Mesenteric fat pad (tissue), 1 donor: Measurements from ENCODE around the gene FBLN1. TPM values are rescaled to one million over a fixed set of nuclear protein-coding genes. Genes with fewer than 3 reads are reported as not detected.
A peak's percentile ranks its signal among the peaks of the same experiment; 100 is the strongest.

ENCODE experiments used
- DNase-seq: peaks from one replicate; pipeline ENCODE4 v3.0.0-alpha.2; 2020; ENCODE audit warnings: low spot score
- total RNA-seq: library from RNA; stranded (reverse); fragmentation: NEBNext Ultra II Directional; extraction: Animal tissue kit (Norgen Biotek cat#: 25700); gene quantifications from one replicate; pipeline ENCODE4 v1.2.1, GENCODE V29; 2021
- donor health status: DM: yes; HTN: yes; CAD: no.

Gene FBLN1
- total RNA-seq, 1 donor from 2014 or later = 224 TPM

DNA sequence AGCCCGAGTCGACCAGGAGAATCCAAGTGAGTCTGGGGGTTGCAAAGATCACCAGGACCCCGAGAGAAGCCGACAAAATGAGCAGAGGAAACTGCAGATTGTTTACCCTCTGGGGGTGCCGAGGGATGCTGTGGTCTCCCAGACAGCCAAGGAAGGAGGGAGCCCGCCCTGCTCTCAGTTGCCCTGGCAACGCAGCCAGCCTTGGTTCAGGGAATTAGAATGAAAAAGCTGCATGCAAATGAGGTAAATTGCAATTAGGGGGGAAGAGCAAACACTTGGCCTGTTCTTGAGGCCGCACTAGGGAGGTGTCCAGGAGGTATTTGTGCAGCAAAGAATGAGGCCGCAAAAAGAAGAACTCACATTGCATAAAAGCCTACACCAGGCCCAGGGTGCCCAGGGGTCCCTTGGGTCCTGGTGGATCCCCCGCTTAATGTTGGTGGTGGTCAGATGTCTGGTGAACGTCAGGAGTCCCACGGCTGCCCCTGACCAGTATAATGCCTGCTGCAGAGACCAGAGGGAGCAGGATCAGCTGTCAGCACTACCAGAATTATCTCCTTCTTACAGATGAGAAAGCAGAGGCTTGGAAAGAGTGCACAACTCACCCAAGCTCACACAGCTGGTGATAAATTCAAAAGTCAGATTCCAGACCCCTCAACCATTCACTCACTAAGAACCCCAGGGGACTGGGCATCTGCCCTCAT, 128.6 kb downstream of the FBLN1 start:
- peak; percentile 67 for DNase-seq

DNA sequence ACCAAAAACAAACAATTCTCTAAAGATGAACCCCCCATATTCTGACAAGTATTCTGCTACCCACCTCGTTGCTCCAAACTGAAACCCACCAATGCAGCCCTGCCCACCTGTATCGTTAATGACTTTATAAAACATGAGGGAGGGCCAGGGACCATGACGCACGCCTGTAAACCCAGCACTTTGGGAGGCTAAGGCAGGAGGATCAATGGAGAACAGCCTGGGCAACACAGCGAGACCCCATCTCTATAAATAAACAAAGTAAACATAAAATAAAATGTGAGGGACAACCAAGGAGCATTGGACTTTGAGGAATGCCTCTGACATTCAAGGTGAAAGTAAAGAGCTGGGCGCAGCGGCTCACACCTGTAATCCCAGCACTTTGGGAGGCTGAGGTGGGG, 129.2 kb downstream of the FBLN1 start:
- DNase-seq = peak; percentile 49

DNA sequence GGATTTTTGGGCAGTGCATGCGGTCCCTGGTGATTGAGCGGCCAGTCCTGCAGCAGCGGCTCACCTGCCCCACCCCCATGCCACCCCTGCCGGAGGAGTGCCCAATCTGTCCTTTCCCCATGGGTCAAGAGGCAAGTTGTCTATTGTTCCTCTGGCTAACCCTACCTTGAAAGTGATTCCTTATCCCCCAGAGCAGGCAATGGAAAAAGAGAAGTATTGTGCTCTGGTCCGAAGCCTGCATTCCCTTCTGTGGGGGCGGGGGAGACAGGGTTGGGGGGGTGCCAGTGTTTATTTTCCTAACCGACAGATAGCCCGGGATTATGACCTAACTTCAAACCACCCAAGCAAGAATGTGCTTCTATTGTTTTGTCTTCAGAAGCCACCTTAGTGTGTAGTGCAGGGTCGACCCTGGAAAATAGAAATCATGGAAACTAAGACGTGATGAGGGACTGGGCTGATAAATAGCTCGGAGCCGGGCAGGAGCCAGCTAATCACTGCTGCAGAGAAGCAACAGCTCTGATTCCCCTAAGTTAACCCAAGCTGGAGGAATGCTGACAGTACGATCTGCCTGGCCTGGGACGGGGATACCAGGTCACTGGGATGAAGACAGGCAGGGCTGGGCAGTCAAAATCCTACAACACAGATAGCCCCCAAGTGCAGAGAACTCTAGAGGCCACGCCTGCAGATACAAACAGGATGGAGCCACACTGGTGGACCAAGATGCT, 130.3 kb downstream of the FBLN1 start:
- DNase-seq = peak; percentile 45

DNA sequence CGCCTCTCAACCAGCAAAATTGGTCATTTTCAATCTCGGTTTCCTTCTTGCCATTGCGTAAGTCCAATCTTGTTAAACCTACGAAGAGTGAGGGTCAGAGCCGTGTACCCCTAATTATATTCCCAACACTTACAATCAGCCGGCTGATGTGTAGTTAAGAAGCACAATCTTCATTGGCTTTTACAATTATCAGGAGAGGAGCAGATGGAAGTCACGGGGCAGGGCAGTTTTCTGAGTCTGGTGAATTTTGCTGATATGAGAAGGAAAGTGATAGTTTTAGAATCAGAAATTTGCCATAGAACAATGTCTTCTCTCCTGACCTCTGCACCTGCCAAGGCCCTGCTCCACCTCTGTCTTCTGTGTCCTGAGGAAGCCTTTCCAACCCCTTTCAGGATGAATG, 134.0 kb downstream of the FBLN1 start:
- peak; percentile 14 for DNase-seq

DNA sequence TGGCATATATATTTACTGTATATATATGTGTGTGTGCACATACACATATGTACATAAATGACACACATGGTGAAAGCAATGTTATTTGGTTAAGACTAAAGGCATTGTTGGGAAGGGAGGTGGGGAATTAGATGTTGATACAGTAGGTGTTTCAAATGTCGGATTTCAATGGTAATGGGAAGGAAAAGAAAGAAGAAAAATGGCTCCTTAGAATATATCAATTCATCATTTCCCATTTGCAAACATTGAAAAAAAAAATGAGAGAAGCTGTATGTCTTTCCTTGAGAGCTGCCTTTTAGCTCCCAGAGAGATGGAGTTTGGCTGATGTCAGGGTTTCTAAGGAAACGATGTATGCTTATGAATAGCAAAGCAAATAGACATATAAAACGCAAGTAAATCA, 135.5 kb downstream of the FBLN1 start:
- DNase-seq = no peak

DNA sequence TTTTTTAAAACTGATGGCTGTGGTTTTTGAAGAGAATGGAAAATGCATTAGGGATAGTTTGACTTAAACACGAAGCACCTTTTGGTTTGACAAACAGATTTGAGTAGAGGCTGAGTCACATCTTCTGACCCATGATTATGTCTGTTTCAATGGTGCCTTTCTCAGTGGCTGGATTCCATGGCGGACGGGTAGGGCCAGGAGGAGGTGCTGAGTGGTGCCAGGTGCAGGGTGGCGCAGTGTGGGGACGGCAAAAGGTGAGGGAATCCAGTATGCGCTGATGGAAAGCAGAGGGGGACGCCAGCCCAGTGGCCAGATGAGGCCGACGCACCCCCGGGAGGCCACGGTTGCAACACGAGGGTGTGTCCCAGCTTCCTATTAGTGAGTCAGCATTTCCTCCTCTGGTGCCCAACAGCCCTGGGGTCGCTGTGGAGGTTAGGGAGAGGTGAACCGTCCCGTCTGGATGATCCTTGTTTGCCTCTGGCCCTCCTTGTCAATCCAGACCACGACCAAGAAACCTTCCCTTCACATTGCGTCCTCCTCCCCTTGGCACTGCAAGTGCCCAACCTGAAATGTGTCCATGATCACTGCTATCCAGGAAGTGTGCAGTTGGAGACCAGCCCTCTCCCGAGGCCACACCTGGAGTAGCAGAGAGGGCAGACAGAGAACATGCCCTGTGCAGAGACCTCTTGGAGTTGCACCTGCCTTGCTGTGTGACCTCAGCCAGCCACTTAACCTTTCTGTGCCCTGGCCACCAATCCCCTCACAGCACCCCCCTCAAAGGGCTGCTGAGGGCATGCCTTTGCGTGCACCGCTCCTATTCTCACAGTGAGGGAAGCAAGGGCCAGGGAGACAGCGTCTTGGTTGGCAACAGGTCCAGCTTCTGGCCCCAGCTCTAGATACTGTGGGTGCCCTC, 136.4 kb downstream of the FBLN1 start:
- peak; percentile 89 for DNase-seq

DNA sequence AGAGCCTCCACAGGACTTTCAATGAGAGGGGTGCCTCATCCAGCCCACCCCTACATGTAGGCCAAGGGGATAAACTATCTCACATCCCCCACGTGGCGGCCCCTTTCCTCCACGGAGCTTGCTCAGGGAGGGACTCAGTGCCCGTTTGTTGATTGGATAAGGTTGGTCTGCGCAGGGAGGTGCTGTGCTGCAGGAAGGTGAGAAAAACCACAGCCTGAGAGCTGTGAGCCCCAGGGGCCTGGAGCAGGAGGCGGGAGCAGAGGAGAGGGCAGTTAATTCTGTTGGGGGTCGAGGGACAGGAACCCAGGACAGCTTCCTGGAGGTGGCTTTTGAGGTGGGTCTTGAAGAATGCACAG, 137.0 kb downstream of the FBLN1 start:
- peak; percentile 67 for DNase-seq

DNA sequence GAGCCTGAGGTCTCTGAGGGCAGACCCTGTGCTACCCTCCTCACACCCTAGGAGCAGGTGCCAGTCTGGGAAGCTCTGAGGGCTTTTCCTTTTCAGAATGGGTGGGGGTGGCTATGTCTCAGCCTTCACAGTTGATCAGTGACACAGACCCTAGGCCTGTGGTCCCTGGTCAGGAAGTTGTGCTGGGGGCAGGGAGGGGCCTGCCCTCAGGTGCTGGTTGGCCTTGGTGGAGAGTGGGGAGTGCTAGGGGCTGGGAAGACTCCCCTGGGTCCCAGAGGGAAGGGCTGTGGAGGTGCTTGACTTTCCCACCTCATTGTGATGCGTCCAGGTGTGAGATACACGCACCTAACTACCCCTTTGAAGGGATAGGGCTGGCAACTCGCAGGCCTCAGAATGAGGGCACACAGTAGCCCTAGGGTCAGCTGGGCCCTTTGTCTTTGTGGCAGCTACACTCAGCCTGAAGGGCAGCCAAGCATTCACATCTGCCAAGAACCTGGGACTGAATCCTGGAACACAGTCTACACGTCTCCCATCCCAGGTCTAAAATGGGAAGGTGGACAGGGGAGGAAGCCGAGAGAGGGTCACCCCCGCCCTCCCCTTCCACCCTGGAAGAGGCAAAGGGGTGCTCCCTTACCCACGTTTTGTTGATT, 137.7 kb downstream of the FBLN1 start:
- peak; percentile 83 for DNase-seq

DNA sequence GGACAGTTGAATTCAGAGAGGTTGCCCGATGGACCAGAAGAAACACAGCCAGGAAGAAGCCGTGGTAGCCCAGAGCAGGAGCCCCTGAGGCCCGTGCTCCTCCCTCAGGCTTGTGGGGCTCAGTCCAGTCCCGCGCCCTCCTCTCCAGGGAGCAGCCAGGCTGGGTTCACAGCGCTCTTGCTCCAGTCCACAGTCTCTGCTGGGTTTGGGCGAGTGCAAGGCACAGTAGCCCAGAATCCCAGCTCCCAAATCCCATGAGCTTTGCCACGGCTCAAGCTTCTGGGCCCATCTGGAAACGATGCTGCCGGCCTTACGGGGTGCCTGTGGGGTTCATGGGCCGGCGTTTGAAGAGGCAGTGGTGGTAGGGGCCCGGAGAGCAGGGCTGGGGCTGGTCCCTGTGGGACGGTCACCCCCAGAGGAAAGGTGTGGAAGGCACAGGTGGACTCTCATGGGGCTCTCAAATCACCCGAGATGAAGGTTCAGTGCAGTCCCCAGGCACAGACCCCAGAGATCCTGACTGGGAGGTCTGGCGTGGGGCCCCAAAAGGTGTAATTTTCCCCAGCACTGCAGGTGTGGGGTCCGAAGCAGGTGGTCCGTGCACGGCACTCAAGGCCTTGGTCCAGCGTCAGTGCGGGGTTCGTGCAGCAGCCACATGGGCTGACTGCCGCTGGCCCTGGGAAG, 138.4 kb downstream of the FBLN1 start:
- DNase-seq = peak; percentile 83

DNA sequence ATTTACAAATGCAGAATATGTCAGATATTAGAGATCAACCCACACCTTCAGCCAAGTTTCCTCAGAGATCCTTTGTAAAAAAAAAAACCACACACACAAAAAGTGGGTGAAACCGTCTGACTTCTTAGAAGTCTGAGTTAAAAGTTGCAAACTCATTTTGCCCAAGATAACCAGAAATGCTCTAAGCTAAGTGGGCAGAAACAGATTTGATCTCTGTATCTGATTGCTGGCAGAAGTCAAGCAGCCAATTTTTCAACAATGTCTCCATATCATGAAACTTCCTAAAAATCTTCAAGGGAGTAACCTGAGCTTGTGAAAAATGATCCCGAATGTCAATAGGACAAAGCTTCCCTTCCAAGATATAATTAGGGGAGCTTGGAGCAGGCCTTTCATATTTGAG, 140.3 kb downstream of the FBLN1 start:
- DNase-seq = no peak

DNA sequence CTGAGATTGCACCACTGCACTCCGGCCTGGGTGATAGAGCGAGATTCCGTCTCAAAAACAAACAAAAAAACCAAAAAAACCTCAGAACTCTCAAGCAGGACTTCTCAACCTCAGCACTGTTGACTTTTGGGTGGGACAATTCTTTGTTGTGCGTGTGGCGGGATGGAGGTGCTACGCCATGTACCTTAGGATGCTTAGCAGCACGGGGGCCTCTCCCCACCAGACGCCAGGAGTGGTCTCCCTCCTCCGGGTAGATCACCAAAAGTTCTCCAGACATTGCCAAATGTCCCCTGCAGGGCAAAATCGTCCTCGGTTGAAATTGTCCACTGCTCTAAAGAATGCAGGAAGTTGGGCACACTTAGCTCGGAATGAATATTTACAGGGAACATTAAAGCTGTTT, 142.0 kb downstream of the FBLN1 start:
- DNase-seq = no peak

DNA sequence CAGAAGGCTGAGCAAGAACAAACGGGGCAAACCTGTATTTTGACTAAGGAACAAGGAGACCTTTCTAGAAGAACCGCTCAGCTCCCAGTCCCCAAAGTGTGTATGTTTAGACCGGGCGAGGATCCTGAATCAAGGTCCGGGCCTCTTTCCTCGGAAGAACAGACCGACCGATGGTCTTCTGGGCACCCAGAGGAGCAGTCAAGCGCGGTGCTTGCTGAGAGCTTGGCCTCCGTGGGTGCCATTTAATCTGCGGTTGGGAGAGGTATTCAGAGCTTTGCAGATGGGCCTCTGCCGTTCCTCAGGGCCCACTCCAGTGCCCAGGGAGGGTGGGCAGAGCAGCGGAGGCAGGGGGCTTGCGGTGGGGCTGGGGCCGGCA, 142.5 kb downstream of the FBLN1 start:
- DNase-seq = no peak

DNA sequence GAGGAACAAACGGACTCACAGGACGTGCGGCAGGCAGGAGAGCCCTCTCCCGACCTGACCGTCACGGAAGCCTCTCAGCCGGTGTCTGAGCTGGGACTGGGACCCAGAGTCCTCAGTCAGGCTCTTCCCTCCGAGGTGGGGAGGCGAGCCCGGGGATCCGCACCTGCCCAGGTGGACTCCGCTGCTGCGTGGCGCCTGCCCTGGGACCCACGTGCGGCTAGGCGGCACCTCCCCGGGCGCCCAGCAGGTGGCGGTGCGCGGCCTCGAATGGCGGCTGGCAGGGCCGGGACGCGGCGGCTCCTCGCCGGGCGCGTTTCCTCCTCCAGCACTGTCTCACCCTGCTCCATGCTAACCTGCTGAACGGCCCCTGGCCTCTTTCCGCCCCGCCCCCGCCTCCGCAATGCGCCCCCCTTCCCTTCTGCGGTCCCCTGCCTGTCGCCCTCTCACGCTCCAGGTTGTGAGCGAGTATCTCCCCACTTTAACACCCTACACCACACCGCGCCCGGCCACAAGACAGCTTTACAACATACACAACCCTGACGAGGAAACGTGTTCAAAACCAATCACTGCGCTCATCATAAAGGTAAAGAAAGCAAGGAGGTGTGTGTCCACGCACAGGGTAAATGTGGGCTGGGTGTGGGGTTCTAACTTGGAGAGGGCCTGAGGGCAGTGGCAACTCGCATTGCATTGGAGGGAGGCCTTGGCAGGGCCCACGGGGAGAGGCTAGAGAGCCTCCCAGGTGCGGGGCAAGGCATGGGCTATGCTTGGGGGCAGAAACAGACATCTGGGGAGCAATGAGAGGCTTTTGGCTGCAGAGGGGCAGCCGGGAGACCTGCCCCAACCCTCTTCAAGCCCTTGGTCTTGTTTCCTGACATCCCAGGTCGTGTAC, 143.1 kb downstream of the FBLN1 start:
- DNase-seq = peak; percentile 94

DNA sequence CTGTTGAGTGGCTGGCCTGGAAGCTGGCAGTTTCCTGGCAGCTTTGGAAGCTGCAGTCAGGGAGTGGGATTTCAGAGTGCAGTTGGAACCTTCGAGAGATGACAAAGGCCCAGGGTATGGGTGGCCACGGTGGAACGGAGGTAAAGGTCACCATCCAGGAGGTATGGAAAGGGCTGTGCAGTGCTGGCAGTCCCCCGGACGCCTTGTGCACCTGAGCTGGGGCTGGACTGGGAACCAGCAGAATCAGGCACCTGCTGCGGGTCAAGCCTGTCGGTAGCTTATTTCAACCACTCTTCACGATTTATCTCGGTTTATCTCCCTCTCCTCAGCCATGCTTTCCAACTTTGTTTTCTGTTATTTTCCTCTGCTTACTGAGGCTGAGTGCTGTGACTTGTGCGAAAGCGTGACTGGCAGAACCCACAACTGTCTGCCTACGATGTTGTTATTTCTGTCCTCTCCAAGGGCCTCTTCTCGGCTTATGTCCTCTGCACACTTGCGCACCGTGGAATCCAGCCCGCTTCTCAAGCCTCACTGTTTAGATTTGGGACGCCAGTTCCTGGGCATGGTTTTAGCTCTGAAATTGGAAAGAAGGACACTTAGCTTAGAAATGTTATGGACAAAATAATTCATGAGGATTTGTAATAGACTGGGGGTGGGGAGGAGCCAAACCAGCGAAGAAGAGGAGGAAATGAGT, 145.0 kb downstream of the FBLN1 start:
- peak; percentile 73 for DNase-seq

DNA sequence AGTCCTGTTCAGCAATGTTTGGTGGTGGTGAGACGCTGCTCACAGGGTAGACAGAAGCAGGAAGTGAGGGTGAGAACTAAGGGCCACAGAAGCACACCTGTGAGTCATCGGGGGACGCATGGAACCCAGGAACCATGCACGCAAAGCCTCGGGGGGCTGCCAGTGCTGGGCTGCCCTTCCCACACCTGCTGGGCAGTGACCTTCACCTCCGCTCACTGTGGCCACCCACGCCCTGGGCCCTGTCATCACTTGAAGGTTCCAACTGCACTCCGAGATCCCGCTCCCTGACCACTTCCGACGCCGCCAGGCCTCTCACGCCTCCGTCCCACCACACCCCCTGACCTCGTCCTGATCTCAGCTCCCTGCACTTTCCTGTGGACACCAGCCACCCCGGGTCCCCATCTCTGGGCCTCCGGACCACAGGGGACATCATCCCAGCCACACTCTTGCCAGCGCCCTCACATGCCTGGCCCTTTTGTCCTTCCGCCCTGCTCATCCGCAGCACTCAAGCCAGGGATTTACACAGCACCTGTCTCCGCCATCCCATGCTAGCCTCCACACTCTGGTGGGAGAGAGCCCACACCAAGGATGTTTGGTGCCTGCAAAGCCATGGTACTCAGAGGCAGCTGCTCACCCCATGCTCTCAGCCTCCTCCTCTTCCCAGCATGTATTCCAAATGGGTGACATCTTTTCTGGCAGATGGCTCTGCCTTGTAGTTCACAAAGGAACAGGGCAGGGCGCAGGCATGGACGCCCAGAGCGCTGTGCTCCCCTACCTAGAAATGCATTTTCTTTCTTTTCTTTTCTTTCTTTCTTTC, 145.8 kb downstream of the FBLN1 start:
- DNase-seq = peak; percentile 87

DNA sequence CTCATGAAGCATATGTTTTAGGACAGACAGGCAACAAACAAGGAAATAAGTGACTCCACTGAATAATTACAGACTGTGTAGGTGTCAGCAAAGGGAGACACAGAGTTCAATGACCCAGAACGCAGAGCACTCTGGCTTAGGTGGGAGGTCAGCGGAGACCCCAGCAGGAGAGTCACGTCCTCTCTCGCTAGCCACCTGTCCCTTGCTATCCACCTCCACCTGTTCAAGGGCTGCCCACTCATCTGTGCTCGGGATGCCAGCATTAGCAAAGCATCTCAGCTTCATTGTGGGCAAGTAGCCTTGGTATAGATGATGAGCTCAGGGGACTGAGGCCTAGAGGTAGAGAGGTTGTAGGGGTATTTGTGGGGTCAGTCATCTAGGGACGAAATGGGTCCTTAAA, 147.1 kb downstream of the FBLN1 start:
- peak; percentile 72 for DNase-seq

DNA sequence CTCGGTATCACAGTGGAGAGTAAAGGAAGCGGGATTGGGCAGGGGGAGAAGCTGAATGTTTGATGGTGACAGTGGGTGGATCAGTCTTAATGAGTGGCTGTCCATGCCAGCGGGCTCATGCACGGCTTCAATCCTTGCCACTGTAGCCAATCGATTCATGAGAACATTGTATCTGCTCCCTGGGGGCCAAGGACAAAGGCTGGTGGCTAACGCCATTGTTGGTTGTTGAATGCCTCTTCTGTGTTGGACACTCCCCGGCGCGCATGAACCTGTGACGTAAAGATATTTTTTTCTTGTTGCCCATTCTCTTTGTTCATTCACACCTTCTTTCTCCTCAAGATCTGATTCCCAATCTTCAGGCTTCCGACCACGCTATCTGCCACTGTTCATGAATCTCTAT, 148.0 kb downstream of the FBLN1 start:
- DNase-seq = no peak
